Brain microvascular endothelial cell (primary cell): ENCODE data around the gene OLFML1.

Source experiments
- DNase-seq: peaks from one replicate; pipeline ENCODE4 v3.0.0-alpha.2; 2020
- H3K27ac ChIP-seq: fragments of 250-450 bp; sonication (Bioruptor Pico); 2 replicates; pipeline ENCODE4 v1.5.1; 2020; ENCODE audit warnings: mild to moderate bottlenecking, moderate library complexity
- H3K27me3 ChIP-seq: fragments of 250-450 bp; sonication (Bioruptor Pico); replicated peaks from 2 replicates; pipeline ENCODE4 v1.5.1; 2020; ENCODE audit warnings: mild to moderate bottlenecking
- H3K36me3 ChIP-seq: fragments of 250-450 bp; sonication (Bioruptor Pico); replicated peaks from 2 replicates; pipeline ENCODE4 v1.5.1; 2020; ENCODE audit warnings: mild to moderate bottlenecking
- H3K4me3 ChIP-seq: 2 replicates; pipeline ENCODE4 v1.5.1; 2011; ENCODE audit warnings: low read depth, mild to moderate bottlenecking, control low read depth, low read length, moderate library complexity
- CTCF ChIP-seq: IDR thresholded peaks from 2 replicates; pipeline ENCODE4 v1.5.1; 2011; ENCODE audit warnings: low read depth, mild to moderate bottlenecking, moderate library complexity, low read length, control low read depth, inconsistent platforms; ENCODE audit errors: missing control alignments
- in situ Hi-C: cut with HindIII; loops from 2 replicates; pipeline ENCODE4 v1.10.0; 2017; ENCODE audit warnings: low sequenced_read_pairs, low pct_ligation_motif_present

OLFML1 gene

GRCh38 chr11:7485186-7486097 is at the start of gene OLFML1:
Gene OLFML1, plus strand, starts transcription at chr11:7485506. Its CDS starts 370 bp downstream, at chr11:7485876.
- no peak for DNase-seq
- Histone ChIP-seq H3K4me3 (no peak within 1 kb of the TSS), H3K27me3 (peaks cover 1% of the 10 kb centered on the region), H3K36me3 (no peaks in the 10 kb centered on the region), H3K27ac (no peak within 1 kb of the TSS)
- no peak for TF ChIP-seq CTCF
- in situ Hi-C loops: no loop called here

- no peak for TF ChIP-seq CTCF
- Histone ChIP-seq H3K27ac (no peak overlapping the region), H3K4me3 (no peak overlapping the region), H3K36me3 (no peaks in the 10 kb centered on the region), H3K27me3 (no peaks in the 10 kb centered on the region)
- no peak for DNase-seq
- in situ Hi-C loops: no loop called here
Measured at GRCh38 chr11:7436146-7436545, 49.2 kb upstream of the OLFML1 start.

DNA sequence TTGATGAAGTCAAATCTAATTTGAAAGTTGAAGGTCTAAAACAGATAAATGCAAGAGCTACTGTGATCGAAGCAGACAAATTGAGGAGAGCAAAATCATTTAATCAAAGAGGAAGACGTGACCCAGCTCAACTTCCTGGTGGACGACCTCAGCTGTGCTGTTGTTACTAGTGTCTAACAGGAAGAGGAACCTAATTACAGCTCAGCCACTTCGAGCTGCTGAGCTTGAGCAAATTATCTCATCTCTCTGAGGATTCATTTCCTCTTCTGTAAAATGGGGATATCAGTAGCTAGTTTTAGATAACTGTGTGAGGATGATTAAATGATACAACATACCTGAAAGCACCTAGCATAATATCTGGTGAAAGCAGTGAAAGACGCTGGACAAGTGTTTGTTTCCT is 48.6 kb upstream of the OLFML1 start:
- Histone ChIP-seq H3K27ac (no peak overlapping the region), H3K36me3 (no peaks in the 10 kb centered on the region), H3K4me3 (no peak overlapping the region), H3K27me3 (no peaks in the 10 kb centered on the region)
- TF ChIP-seq CTCF: no peak
- no peak for DNase-seq
- in situ Hi-C loops: no loop called here

GRCh38 chr11:7437696-7438095 is 47.6 kb upstream of the OLFML1 start:
- H3K36me3 ChIP-seq: no peaks in the 10 kb centered on the region
- H3K4me3 ChIP-seq: no peak overlapping the region
- DNase-seq: no peak
- in situ Hi-C loops: no loop called here
- no peak overlapping the region for H3K27ac ChIP-seq
- H3K27me3 ChIP-seq: no peaks in the 10 kb centered on the region
- no peak for TF ChIP-seq CTCF

DNA sequence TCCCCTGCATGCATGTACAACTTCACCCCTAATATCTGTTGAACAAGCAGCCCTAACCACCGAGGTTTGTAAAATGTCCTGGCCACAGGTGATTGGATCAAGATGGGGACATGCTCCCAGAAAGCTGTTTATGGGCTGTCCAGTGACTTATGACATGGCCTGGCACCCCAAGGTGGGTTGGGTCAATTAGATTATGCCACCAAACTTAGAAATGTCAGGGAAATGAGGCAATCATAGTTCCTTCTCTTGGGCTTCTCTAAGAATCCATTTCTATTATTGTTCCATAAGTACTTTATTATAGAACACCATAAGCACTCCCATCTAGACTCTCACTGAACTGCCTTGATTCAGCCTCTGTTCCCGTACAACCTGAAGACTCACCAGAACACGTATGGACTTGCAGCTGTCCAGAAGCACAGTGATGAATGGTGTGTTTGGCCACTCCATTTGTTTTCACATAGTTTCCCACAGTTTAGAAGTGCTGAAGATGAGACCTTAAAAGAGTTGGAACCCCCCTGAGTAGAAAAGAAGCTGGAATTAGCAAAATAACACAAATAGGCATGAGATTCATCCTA is 45.5 kb upstream of the OLFML1 start:
- Histone ChIP-seq H3K27me3 (no peaks in the 10 kb centered on the region), H3K27ac (no peak overlapping the region), H3K4me3 (no peak overlapping the region), H3K36me3 (no peaks in the 10 kb centered on the region)
- in situ Hi-C loops: no loop called here
- no peak for TF ChIP-seq CTCF
- DNase-seq: no peak
